Amniotic stem cell (primary cell): Measurements from ENCODE around the gene PDXDC1.
"Not testable (repeated sequence)": the region's sequence is repeated elsewhere in the genome, so short reads cannot be mapped to it uniquely, and the experiment has no call there.

ENCODE experiments used
- DNase-seq: peaks from one replicate; lab custom pipeline; 2025; lab: John Stamatoyannopoulos, UW

The PDXDC1 gene

DNA sequence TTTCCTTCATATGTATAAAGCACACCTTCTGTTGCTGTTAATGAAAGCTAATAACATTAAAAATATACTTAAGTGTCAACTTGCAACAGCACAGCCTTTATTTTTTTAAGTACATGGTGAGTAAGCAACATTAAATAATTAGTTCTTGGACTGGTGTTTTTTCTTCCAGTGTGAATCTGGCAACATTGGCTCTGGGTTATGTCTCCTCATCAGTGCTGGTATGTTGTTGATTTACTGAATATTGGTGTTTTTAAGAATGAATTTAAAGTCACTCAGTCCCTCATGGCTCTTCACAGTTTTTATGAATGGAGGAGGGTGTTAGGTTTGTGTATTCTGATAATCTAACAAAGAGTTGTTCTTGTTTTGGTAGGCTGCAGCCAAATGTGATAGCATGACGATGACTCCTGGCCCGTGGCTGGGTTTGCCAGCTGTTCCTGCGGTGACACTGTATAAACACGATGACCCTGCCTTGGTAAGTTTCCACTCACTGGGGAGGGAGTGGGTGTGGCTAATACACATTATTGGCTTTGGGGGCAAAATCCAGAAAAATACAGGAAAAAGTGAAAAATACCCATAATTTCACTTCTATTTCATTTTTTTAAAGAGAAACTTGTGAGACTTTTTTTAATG is 42.2 kb downstream of the PDXDC1 start:
- DNase-seq: not testable (repeated sequence)

DNA sequence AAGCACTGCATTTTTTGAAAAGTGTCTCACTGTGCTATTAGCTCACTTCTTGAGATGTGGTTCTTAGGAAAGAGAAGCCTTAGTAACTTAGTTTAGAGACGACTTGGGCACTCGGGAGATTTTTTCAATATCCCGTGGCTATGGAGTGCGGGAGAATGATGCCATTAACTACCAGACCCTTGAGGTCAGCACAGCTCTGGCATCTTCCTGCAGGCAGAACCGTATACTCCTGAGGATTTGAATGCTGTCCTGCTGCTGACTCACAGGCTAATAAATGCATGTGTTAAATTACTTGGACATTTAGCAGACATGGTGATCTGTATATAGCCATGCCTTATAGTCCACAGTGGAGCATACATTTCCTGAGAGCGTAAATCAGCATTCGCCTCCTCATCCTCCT is 46.6 kb downstream of the PDXDC1 start:
- not testable (repeated sequence) for DNase-seq

GRCh38 chr16:15022194-15022593 is 47.4 kb downstream of the PDXDC1 start:
- DNase-seq: not testable (repeated sequence)

GRCh38 chr16:15023381-15024077 is 48.7 kb downstream of the PDXDC1 start:
- DNase-seq: not testable (repeated sequence)

GRCh38 chr16:15024858-15025199 is 50.0 kb downstream of the PDXDC1 start:
- DNase-seq: not testable (repeated sequence)

- not testable (repeated sequence) for DNase-seq
Observed at GRCh38 chr16:15025234-15025951, 50.6 kb downstream of the PDXDC1 start.

DNA sequence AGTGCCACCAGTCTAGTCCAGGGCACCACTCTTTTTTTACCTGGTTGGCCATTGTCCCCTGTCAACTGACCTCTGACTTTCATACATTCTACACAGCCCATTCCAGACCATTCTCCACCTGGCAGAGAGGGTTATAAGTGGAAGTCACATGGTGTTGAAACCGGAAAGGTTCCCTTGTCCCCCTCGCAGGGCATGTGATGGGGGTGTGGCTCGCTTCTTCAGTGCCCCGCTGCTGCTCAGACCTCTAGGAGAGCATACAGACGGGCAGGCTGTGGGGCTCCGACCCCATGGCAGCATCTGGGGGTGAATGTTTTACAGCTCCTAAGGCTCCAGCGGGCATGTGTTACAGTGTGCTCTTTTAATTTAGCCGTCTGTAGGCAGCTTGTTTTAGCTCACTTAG is 52.2 kb downstream of the PDXDC1 start:
- DNase-seq: not testable (repeated sequence)

DNA sequence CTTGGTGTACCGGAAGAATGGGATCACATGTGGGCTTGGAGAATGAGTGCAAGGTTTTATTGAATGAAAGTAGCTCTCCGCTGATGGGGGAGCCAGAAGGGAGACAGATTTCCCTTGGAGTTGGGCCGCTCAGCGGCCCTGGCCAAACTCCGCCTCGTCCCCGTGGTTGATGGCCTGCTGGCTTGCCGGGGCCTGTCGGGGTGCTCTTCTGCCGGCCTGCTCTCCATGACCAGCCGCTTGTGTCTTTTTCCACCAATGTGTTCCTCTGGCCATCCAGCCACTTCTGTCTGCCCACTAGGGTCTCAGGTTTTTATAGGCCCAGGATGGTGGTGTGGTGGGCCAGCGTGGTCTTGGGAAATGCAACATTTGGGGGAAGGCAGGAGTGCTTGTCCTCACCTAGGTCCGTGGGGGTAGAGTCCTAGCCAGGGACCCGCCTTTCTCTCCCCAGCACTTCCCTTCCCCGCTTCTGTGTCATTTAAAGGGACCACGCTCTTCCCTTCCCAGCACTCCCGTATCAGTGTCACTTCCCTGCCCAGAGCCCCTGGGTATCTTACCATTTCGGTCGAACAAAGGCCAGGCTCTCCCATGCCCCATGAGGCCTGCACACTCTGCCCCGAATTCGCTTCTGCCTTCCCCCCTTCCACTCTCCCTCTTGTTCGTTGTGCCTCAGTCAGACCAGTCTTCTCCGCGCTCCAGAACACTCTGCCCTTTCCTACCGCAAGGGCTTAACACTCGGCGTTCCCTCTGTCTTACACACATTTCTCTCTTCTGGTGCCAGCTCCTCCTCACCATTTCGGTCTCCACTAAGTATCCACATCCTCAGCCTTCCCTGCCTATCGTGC is 52.9 kb downstream of the PDXDC1 start:
- DNase-seq: not testable (repeated sequence)

GRCh38 chr16:15028345-15028715 is 53.5 kb downstream of the PDXDC1 start:
- DNase-seq: not testable (repeated sequence)

DNA sequence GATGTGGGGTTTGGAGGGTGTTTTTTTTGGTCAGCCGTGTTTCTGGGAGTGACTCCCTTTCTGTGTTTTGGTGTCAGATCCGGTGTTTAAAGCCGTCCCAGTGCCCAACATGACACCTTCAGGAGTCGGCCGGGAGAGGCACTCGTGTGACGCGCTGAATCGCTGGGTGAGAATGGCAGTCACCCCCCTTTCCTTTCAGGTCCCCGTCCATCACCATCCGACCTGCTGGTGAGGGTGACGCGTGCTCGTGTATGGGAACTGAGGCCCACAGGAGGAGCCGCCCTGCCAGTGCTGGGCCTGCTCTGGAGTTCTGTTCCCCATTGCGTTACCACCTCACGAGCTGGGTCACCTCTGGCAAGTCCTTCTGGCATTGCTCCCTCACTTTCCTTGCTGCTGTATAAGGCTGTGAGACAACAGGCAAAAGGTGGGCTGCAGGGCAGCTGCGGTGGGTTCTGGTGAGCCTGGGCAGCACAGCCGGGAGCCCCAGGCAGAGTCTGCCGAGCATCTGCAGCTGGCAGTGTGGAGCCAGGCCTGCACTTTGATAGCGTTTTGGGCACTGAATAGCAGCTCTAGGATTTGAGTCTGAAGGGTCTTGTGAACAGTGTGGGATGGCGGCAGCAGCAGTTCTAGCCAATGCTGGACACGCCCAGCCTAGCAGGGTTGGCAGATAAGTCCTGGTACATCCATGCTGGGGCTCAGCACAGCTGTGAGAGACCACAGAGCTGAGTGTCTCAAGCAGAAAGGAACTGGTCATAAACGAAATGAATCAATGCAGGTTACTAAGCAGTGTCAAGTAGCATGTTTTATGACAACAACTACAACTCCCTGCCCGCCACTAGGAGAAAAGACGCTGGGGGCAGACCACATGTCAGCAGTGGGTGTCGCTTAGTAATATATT is 54.2 kb downstream of the PDXDC1 start:
- DNase-seq: not testable (repeated sequence)

DNA sequence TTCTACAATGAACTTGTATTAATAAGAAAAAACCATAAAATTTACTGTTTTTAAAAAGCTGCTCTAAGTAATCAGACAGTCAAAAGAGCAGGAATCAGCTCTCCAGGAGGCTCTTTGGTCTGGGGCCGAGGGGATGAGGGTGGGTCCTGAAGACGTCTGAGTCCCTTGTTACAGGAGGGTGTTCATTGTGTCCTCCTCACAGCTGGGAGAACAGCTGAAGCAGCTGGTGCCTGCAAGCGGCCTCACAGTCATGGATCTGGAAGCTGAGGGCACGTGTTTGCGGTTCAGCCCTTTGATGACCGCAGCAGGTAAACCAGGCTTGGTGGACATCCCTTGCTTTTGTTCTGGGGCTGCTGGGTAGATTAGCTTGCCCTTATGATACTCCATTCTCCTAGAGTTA is 54.9 kb downstream of the PDXDC1 start:
- not testable (repeated sequence) for DNase-seq

- DNase-seq: no peak
Observed at GRCh38 chr16:15031179-15031578, 56.4 kb downstream of the PDXDC1 start.

GRCh38 chr16:15031586-15031985 is 56.8 kb downstream of the PDXDC1 start:
- no peak for DNase-seq

DNA sequence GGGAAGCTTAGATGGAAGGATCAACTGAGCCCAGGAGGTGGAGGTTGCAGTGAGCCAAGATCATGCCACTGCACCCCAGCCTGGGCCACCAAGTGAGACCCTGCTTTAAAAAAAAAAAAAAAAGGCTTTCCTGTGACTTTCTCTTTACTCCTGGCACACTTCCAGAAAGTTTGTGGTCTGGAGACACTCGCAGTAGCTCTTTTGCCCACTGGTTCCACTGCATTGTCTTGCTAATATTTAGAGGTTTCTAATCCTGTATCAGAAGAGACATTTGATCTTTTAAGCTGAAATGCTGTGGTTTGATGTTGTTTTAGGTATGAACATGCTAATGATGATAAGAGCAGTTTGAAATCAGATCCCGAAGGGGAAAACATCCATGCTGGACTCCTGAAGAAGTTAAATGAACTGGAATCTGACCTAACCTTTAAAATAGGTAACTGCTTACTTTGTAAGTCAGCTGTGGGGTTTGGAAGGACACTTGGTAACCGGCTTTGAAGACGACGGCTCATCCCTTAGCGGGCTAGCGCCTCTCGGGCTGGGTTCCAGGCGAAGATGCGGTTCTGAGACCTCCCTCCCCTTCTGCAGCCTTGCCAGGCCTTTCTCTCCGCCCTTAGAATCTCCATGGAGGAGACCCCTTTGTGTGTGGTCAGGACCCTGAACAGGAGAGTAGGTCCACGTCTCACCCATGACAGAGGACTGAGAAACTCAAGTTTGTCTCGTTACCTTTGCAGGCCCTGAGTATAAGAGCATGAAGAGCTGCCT is 57.9 kb downstream of the PDXDC1 start:
- DNase-seq: no peak

GRCh38 chr16:15033309-15033707 is 58.5 kb downstream of the PDXDC1 start:
- no peak for DNase-seq

DNA sequence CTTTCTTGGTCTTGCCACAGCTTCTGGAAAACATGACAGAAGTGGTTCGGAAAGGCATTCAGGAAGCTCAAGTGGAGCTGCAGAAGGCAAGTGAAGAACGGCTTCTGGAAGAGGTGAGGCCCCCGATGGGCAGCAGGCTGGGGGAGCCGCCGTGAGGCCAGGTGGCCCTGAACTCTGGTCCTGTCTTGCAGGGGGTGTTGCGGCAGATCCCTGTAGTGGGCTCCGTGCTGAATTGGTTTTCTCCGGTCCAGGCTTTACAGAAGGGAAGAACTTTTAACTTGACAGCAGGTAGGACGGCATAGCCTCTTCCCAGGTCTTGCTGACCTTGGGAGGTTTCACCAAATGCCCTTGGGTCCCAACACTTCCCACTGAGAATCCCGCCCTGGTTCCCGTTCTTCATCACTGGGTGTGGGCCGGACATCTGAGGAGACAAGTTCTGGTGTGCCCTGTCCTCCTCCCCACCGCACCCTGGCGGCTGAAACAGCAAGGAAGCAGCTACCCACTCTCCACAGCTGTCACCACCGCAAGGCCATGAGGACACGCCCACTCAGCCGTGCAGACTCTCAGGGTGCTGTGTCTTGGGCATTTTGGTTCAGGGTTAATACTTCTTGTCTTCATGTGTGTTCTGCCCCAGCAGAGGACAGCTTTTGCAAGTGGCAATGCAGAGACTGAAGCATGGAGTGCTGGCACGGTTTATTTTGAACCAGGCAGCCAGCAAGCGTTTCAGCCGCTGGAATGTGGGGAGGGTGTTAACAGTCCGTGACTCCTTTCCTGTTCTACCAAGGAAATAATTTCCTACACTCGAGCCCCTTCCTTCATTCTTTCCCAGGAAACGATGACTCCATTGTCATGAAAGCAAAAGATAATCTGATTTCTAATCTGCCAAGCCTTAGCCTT is 59.7 kb downstream of the PDXDC1 start:
- no peak for DNase-seq

GRCh38 chr16:15035163-15035729 is 60.4 kb downstream of the PDXDC1 start:
- no peak for DNase-seq

DNA sequence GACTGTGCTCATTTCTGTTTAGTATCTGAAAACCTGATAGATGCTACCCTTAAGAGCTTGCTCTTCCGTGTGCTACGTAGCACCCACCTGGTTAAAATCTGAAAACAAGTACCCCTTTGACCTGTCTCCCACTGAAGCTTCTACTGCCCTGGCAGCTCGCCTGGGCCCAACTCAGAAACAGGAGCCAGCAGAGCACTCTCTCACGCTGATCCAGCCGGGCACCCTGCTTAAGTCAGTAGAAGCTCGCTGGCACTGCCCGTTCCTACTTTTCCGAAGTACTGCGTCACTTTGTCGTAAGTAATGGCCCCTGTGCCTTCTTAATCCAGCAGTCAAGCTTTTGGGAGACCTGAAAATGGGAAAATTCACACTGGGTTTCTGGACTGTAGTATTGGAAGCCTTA is 62.2 kb downstream of the PDXDC1 start:
- DNase-seq: no peak

DNA sequence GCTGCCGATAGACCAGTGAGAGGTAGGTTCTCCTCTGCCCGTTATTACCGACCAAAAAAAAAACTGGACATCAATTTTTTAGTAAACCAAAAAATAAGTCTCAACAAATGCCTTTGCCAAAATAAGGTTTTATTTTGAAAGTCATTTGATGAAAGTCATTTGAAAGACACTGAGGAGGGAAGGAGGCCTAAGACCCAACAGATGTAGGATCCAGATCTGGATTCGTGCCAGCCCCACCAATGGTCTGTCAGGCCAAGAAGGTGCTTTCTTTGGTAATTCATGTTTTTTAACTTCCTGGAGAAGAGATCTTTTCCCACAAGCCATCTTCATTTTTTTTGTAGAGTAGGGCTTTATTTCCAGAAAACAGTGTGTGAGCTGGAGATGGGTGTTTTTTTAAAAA is 62.9 kb downstream of the PDXDC1 start:
- no peak for DNase-seq
